Thoracic aorta (tissue), 2 donors: ENCODE results near the gene P2RX7. TPM values are rescaled to one million over a fixed set of nuclear protein-coding genes. Genes with fewer than 3 reads are reported as not detected.
"Not testable (repeated sequence)": the region's sequence is repeated elsewhere in the genome, so short reads cannot be mapped to it uniquely, and the experiment has no call there.

Experiments
- ATAC-seq: fragments of 150-250 bp; one replicate; pipeline ENCODE4 v1.8.0; 2017; ENCODE audit warnings: low read depth; ENCODE audit not compliant: insufficient number of reproducible peaks, low FRiP score
- DNase-seq: peaks from one replicate; pipeline ENCODE4 v3.0.0-alpha.2; 2020; ENCODE audit warnings: low spot score
- H3K27ac ChIP-seq, 2 donors: fragments of 200-600 bp; sonication (generic); 1 replicate in 1 of 2; 2 replicates in 1 of 2; pipeline ENCODE4 v1.5.1; 2016; ENCODE audit warnings: mild to moderate bottlenecking in 2 of 2, moderate library complexity in 2 of 2
- H3K27me3 ChIP-seq: fragments of 200-600 bp; sonication (generic); replicated peaks from 2 replicates; pipeline ENCODE4 v1.6.0; 2016; ENCODE audit warnings: mild to moderate bottlenecking; ENCODE audit not compliant: insufficient read depth
- H3K36me3 ChIP-seq: fragments of 200-600 bp; sonication (generic); one replicate; pipeline ENCODE4 v1.5.1; 2016
- H3K4me1 ChIP-seq, 2 donors: fragments of 200-600 bp; sonication (generic); 1 replicate in 1 of 2; 2 replicates in 1 of 2; pipeline versions ENCODE4 v1.5.1 to v1.6.0; 2016; ENCODE audit warnings: low read depth in 2 of 2, mild to moderate bottlenecking in 1 of 2; ENCODE audit not compliant: control insufficient read depth in 1 of 2
- H3K4me3 ChIP-seq: fragments of 200-600 bp; sonication (generic); 2 replicates; pipeline ENCODE4 v1.5.1; 2016; ENCODE audit warnings: mild to moderate bottlenecking
- H3K9me3 ChIP-seq: fragments of 200-600 bp; sonication (generic); 2 replicates; pipeline ENCODE4 v1.5.1; 2016
- CTCF ChIP-seq: fragments of 200-600 bp; sonication (generic); IDR thresholded peaks from one replicate; pipeline ENCODE4 v1.5.1; 2019; ENCODE audit warnings: antibody characterized with exemption
- total RNA-seq, 2 donors: library from RNA; depleted of rRNA; stranded (reverse); fragments of >200 nt; gene quantifications; one replicate each; pipeline versions ENCODE4 v1.1.0 to v1.2.3, GENCODE V29; 2016

The P2RX7 gene
- total RNA-seq, 2 donors from 2014 or later: 3.2 to 4.0 TPM

- DNase-seq (no peak), ATAC-seq (no peak)
- Histone ChIP-seq H3K27ac (no peak overlapping the region), H3K27me3 (no peaks in the 10 kb centered on the region), H3K4me1 (no peaks in the 10 kb centered on the region), H3K9me3 (peaks cover 6% of the 10 kb centered on the region), H3K4me3 (no peak overlapping the region), H3K36me3 (peaks cover 8% of the 10 kb centered on the region)
- no peak for TF ChIP-seq CTCF
These were observed 27.0 kb downstream of the P2RX7 start for GRCh38 chr12:121159467-121160307.

GRCh38 chr12:121162384-121162783 is 29.7 kb downstream of the P2RX7 start:
- Histone ChIP-seq H3K4me1 (no peaks in the 10 kb centered on the region), H3K36me3 (peaks cover 8% of the 10 kb centered on the region), H3K27me3 (no peaks in the 10 kb centered on the region), H3K9me3 (peaks cover 6% of the 10 kb centered on the region), H3K4me3 (no peak overlapping the region), H3K27ac (no peak overlapping the region)
- no peak for TF ChIP-seq CTCF
- DNase-seq: no peak
- ATAC-seq: no peak

- no peaks in the 10 kb centered on the region for H3K27me3 ChIP-seq
- ATAC-seq (no peak), DNase-seq (no peak)
- peaks cover 6% of the 10 kb centered on the region for H3K36me3 ChIP-seq
- H3K9me3 ChIP-seq: peaks cover 4% of the 10 kb centered on the region
- H3K4me3 ChIP-seq: no peak overlapping the region
- TF ChIP-seq CTCF: no peak
- H3K4me1 ChIP-seq: no peaks in the 10 kb centered on the region
- no peak overlapping the region for H3K27ac ChIP-seq
These were observed 30.3 kb downstream of the P2RX7 start for GRCh38 chr12:121162985-121163384.

- H3K4me3 ChIP-seq, H3K36me3 ChIP-seq, H3K27me3 ChIP-seq, H3K27ac ChIP-seq, H3K4me1 ChIP-seq, DNase-seq, H3K9me3 ChIP-seq, ATAC-seq: not testable (repeated sequence)
These were observed 32.2 kb downstream of the P2RX7 start for GRCh38 chr12:121164839-121165238.

- Histone ChIP-seq H3K4me3 (no peak overlapping the region), H3K27me3 (no peaks in the 10 kb centered on the region), H3K9me3 (no peaks in the 10 kb centered on the region), H3K27ac (no peak overlapping the region), H3K36me3 (no peaks in the 10 kb centered on the region), H3K4me1 (no peaks in the 10 kb centered on the region)
- DNase-seq (no peak), ATAC-seq (no peak)
- no peak for TF ChIP-seq CTCF
These were observed 32.6 kb downstream of the P2RX7 start for GRCh38 chr12:121165316-121165715.
